ENCODE results near the gene ELOVL3. TPM values are rescaled to one million over a fixed set of nuclear protein-coding genes. Genes with fewer than 3 reads are reported as not detected.
"Not testable (repeated sequence)": the region's sequence is repeated elsewhere in the genome, so short reads cannot be mapped to it uniquely, and the experiment has no call there.

The ELOVL3 gene
- total and polyA plus RNA-seq, 2 experiments from 2014 or later: 1.4 to 1.9 TPM

- Histone ChIP-seq H4K20me1 (ENCODE audit: insufficient read depth) (no peaks in the 10 kb centered on the region), H3K9ac (no peak overlapping the region), H3K27me3 (replicated peaks; ENCODE audit: insufficient read depth) (no peaks in the 10 kb centered on the region; the same call in 1 of the 2 replicates), H3K9me2 (ENCODE audit: insufficient read depth) (no peaks in the 10 kb centered on the region), H3K36me3 (ENCODE audit: low read depth) (no peaks in the 10 kb centered on the region), H3K4me1 (ENCODE audit: insufficient read depth) (no peaks in the 10 kb centered on the region), H3F3A (ENCODE audit: insufficient read depth) (no peaks in the 10 kb centered on the region), H3K4me2 (ENCODE audit: unreplicated experiment) (no peak overlapping the region), H3K4me3 (no peak overlapping the region), H3K9me3 (ENCODE audit: low read depth) (no peaks in the 10 kb centered on the region), H2AFZ (no peak overlapping the region), H3K79me2 (ENCODE audit: insufficient read depth) (no peaks in the 10 kb centered on the region), H3K27ac (no peak overlapping the region)
- TF ChIP-seq EZH2 (IDR thresholded peaks at IDR 0.05; ENCODE audit: insufficient read depth, poor library complexity, severe bottlenecking) (no peak), EZH2phosphoT487 (IDR thresholded peaks at IDR 0.05; ENCODE audit: insufficient read depth, low read depth) (no peak)
- WGBS, 2 experiments (ENCODE audit: low coverage in 1 of 2, low lambda C conversion rate in 2 of 2, missing lambda C conversion rate in 2 of 2): 25 to 27% methylated on average over 5 of the region's 5 CpGs
- in situ Hi-C loops (cut with MboI): no loop called here
- no peak for DNase-seq
These were observed 17.6 kb upstream of the ELOVL3 start for GRCh38 chr10:102208311-102209035.

GRCh38 chr10:102211615-102212299 lies 14.3 kb upstream of the ELOVL3 start:
- Histone ChIP-seq H3K9ac (no peak overlapping the region), H3K27ac (no peak overlapping the region), H3K4me2 (ENCODE audit: unreplicated experiment) (no peak overlapping the region), H4K20me1 (ENCODE audit: insufficient read depth) (no peaks in the 10 kb centered on the region), H3K79me2 (ENCODE audit: insufficient read depth) (no peaks in the 10 kb centered on the region), H3K9me3 (ENCODE audit: low read depth) (no peaks in the 10 kb centered on the region), H3K36me3 (ENCODE audit: low read depth) (no peaks in the 10 kb centered on the region), H2AFZ (no peak overlapping the region), H3K27me3 (replicated peaks; ENCODE audit: insufficient read depth) (no peaks in the 10 kb centered on the region; the same call in 1 of the 2 replicates), H3K4me1 (ENCODE audit: insufficient read depth) (no peaks in the 10 kb centered on the region), H3K9me2 (ENCODE audit: insufficient read depth) (no peaks in the 10 kb centered on the region), H3K4me3 (no peak overlapping the region), H3F3A (ENCODE audit: insufficient read depth) (no peaks in the 10 kb centered on the region)
- 55 to 64% methylated on average over 3 of the region's 3 CpGs for WGBS, 2 experiments (ENCODE audit: low coverage in 1 of 2, low lambda C conversion rate in 2 of 2, missing lambda C conversion rate in 2 of 2)
- no peak for DNase-seq
- in situ Hi-C loops (cut with MboI): no loop called here
- TF ChIP-seq EZH2 (IDR thresholded peaks at IDR 0.05; ENCODE audit: insufficient read depth, poor library complexity, severe bottlenecking) (no peak), EZH2phosphoT487 (IDR thresholded peaks at IDR 0.05; ENCODE audit: insufficient read depth, low read depth) (no peak)

GRCh38 chr10:102213599-102213998 lies 12.5 kb upstream of the ELOVL3 start:
- H3K36me3 ChIP-seq (ENCODE audit: low read depth); H3K9ac ChIP-seq; H3K27me3 ChIP-seq (replicated peaks; ENCODE audit: insufficient read depth); DNase-seq; H3K4me1 ChIP-seq (ENCODE audit: insufficient read depth); H3K79me2 ChIP-seq (ENCODE audit: insufficient read depth); H3F3A ChIP-seq (ENCODE audit: insufficient read depth); H3K4me2 ChIP-seq (ENCODE audit: unreplicated experiment); H4K20me1 ChIP-seq (ENCODE audit: insufficient read depth); in situ Hi-C loops (cut with MboI); H3K27ac ChIP-seq; H3K9me2 ChIP-seq (ENCODE audit: insufficient read depth); H3K9me3 ChIP-seq (ENCODE audit: low read depth); H3K4me3 ChIP-seq; H2AFZ ChIP-seq: not testable (repeated sequence)
- WGBS, 2 experiments (ENCODE audit: low coverage in 1 of 2, low lambda C conversion rate in 2 of 2, missing lambda C conversion rate in 2 of 2): 92 to 97% methylated on average over 4 of the region's 4 CpGs

- no peak for TF ChIP-seq EZH2phosphoT487 (IDR thresholded peaks at IDR 0.05; ENCODE audit: insufficient read depth, low read depth)
- no peak for TF ChIP-seq EZH2 (IDR thresholded peaks at IDR 0.05; ENCODE audit: insufficient read depth, poor library complexity, severe bottlenecking)
- Histone ChIP-seq H3K9me3 (ENCODE audit: low read depth) (no peaks in the 10 kb centered on the region), H3K36me3 (ENCODE audit: low read depth) (no peaks in the 10 kb centered on the region), H3K79me2 (ENCODE audit: insufficient read depth) (no peaks in the 10 kb centered on the region), H3K9me2 (ENCODE audit: insufficient read depth) (no peaks in the 10 kb centered on the region), H2AFZ (no peak overlapping the region), H3F3A (ENCODE audit: insufficient read depth) (no peaks in the 10 kb centered on the region), H3K4me2 (ENCODE audit: unreplicated experiment) (no peak overlapping the region), H4K20me1 (ENCODE audit: insufficient read depth) (no peaks in the 10 kb centered on the region), H3K4me1 (ENCODE audit: insufficient read depth) (0 out of 2 replicates have a peak, but pooled peaks cover 4% of the 10 kb centered on the region), H3K9ac (no peak overlapping the region), H3K27ac (no peak overlapping the region), H3K4me3 (no peak overlapping the region), H3K27me3 (replicated peaks; ENCODE audit: insufficient read depth) (no peaks in the 10 kb centered on the region; the same call in 1 of the 2 replicates)
- no peak for DNase-seq
- 79 to 85% methylated on average over 5 of the region's 5 CpGs for WGBS, 2 experiments (ENCODE audit: low coverage in 1 of 2, low lambda C conversion rate in 2 of 2, missing lambda C conversion rate in 2 of 2)
- in situ Hi-C loops (cut with MboI): no loop called here
These were observed 6.7 kb upstream of the ELOVL3 start for GRCh38 chr10:102219370-102219769.
